Endothelial cell of umbilical vein (primary cell): ENCODE measurements around the gene TUBA4A.

Experiments
- EZH2 ChIP-seq: IDR thresholded peaks from 2 replicates; pipeline ENCODE4 v1.6.1; 2012; ENCODE audit warnings: borderline replicate concordance, low read depth, mild to moderate bottlenecking, moderate library complexity, low read length, inconsistent platforms; ENCODE audit not compliant: severe bottlenecking
- FOS ChIP-seq: IDR thresholded peaks from 2 replicates; pipeline ENCODE4 v1.6.1; 2011; ENCODE audit warnings: mild to moderate bottlenecking, low read length, moderate library complexity, borderline replicate concordance; ENCODE audit not compliant: insufficient read depth
- GATA2 ChIP-seq: IDR thresholded peaks from 2 replicates; pipeline ENCODE4 v1.7.0; 2011; ENCODE audit warnings: low read depth, mild to moderate bottlenecking, moderate library complexity, mixed read lengths, low read length; ENCODE audit not compliant: insufficient read length, insufficient read depth
- JUN ChIP-seq: IDR thresholded peaks from 2 replicates; pipeline ENCODE4 v1.6.1; 2011; ENCODE audit warnings: borderline replicate concordance, low read depth; ENCODE audit not compliant: insufficient read length, insufficient read depth
- MAX ChIP-seq: IDR thresholded peaks from 2 replicates; pipeline ENCODE4 v1.6.1; 2011; ENCODE audit not compliant: insufficient read depth, insufficient read length
- MYC ChIP-seq: IDR thresholded peaks from one replicate; pipeline ENCODE4 v1.6.1; 2011; ENCODE audit warnings: mild to moderate bottlenecking, low read depth, low read length
- POLR2A ChIP-seq: IDR thresholded peaks from 2 replicates; pipeline ENCODE4 v1.6.1; 2012; ENCODE audit warnings: low read depth, mild to moderate bottlenecking, control low read depth, low read length
- POLR2AphosphoS5 ChIP-seq: IDR thresholded peaks from 2 replicates; pipeline ENCODE4 v1.6.1; 2012; ENCODE audit warnings: low read depth, mild to moderate bottlenecking, control low read depth, low read length, moderate library complexity; ENCODE audit not compliant: insufficient read depth
- TF ChIP-seq, protein P1 (sequence below), 2 donors: IDR thresholded peaks; 1 replicate in 1 of 2; 2 replicates in 1 of 2; pipeline ENCODE4 v1.5.1; 2011; ENCODE audit warnings: low read length in 2 of 2, mild to moderate bottlenecking in 2 of 2, moderate library complexity in 2 of 2, control low read depth in 1 of 2, inconsistent platforms in 1 of 2, low read depth in 1 of 2; ENCODE audit not compliant: insufficient read depth in 1 of 2; ENCODE audit errors: extremely low read depth in 1 of 2

GRCh38 chr2:219205165-219205538 is 48.6 kb downstream of the TUBA4A start:
- TF ChIP-seq, protein P1, sequence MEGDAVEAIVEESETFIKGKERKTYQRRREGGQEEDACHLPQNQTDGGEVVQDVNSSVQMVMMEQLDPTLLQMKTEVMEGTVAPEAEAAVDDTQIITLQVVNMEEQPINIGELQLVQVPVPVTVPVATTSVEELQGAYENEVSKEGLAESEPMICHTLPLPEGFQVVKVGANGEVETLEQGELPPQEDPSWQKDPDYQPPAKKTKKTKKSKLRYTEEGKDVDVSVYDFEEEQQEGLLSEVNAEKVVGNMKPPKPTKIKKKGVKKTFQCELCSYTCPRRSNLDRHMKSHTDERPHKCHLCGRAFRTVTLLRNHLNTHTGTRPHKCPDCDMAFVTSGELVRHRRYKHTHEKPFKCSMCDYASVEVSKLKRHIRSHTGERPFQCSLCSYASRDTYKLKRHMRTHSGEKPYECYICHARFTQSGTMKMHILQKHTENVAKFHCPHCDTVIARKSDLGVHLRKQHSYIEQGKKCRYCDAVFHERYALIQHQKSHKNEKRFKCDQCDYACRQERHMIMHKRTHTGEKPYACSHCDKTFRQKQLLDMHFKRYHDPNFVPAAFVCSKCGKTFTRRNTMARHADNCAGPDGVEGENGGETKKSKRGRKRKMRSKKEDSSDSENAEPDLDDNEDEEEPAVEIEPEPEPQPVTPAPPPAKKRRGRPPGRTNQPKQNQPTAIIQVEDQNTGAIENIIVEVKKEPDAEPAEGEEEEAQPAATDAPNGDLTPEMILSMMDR (IDR thresholded peaks at IDR 0.05; ENCODE audit: extremely low read depth in 1 of 2, insufficient read depth in 1 of 2, low read depth in 1 of 2, low read length in 2 of 2) = no peak
- TF ChIP-seq POLR2A = no peak
- no peak for TF ChIP-seq EZH2
- no peak for TF ChIP-seq POLR2AphosphoS5
- TF ChIP-seq MAX = no peak
- TF ChIP-seq FOS = no peak
- TF ChIP-seq JUN = no peak
- TF ChIP-seq MYC = no peak
- TF ChIP-seq GATA2 = no peak
